Thyroid gland (tissue), 4 donors: Measurements from ENCODE around the gene SMIM24.

Source experiments
- POLR2A ChIP-seq, 2 donors: fragments of 450-650 bp; IDR thresholded peaks; one replicate each; pipeline ENCODE4 v1.6.1; 2017; ENCODE audit warnings: antibody characterized with exemption in 2 of 2, mild to moderate bottlenecking in 2 of 2, moderate library complexity in 1 of 2
- TF ChIP-seq, protein P1 (sequence below), 6 experiments: fragments of 200-600 bp in 3 of 6; fragments of 450-650 bp in 3 of 6; sonication (generic) in 3 of 6; IDR thresholded peaks; one replicate each; pipeline ENCODE4 v1.5.1; 2016 to 2019; ENCODE audit warnings: antibody characterized with exemption in 6 of 6, mild to moderate bottlenecking in 2 of 6, inconsistent platforms in 1 of 6, moderate library complexity in 1 of 6

DNA sequence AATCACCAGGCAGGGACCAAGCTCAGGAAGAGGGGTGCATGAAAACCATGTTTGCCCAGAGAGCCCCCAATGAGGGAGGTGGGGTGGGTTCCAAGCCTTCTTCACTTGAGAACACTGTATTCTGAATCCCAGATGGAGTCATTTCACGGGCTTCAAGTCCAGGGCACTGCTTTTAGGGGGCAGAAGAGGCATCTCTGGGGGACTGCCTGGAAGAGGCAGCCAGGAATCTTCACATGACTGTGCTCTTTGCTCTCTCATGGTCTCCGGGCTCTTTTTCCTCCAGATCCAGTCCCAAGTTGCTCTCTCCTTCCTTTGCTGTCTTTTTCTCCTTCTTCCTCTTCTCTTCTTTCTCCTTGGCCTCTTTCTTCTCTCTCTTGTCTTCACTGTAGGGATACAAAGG, 5.7 kb downstream of the SMIM24 start:
- TF ChIP-seq, protein P1, sequence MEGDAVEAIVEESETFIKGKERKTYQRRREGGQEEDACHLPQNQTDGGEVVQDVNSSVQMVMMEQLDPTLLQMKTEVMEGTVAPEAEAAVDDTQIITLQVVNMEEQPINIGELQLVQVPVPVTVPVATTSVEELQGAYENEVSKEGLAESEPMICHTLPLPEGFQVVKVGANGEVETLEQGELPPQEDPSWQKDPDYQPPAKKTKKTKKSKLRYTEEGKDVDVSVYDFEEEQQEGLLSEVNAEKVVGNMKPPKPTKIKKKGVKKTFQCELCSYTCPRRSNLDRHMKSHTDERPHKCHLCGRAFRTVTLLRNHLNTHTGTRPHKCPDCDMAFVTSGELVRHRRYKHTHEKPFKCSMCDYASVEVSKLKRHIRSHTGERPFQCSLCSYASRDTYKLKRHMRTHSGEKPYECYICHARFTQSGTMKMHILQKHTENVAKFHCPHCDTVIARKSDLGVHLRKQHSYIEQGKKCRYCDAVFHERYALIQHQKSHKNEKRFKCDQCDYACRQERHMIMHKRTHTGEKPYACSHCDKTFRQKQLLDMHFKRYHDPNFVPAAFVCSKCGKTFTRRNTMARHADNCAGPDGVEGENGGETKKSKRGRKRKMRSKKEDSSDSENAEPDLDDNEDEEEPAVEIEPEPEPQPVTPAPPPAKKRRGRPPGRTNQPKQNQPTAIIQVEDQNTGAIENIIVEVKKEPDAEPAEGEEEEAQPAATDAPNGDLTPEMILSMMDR (IDR thresholded peaks at IDR 0.05) = no peak
- no peak for TF ChIP-seq POLR2A (IDR thresholded peaks at IDR 0.05)
